Activated CD4-positive, alpha-beta T cell treated with anti-CD3 and anti-CD28 coated beads for 36 hours (primary cell): ENCODE data around the gene BTBD2. TPM values are rescaled to one million over a fixed set of nuclear protein-coding genes. Genes with fewer than 3 reads are reported as not detected.

Source experiments
- ATAC-seq: fragments of 200-7000 bp; cut with Tn5 transposase; one replicate; pipeline ENCODE4 v1.10.0; 2021; ENCODE audit warnings: mild to moderate bottlenecking, moderate library complexity
- CTCF ChIA-PET: fragments of 350-600 bp; sonication (Branson Sonifier 250); formaldehyde crosslinking; loops from one replicate; lab custom pipeline; 2021; ENCODE audit warnings: antibody characterized with exemption; lab: Charles Lee
- POLR2A ChIA-PET: fragments of 350-600 bp; sonication (Branson Sonifier 250); formaldehyde crosslinking; loops from one replicate; lab custom pipeline; 2021; ENCODE audit warnings: antibody characterized with exemption, inconsistent platforms; lab: Charles Lee
- DNase-seq: peaks from one replicate; pipeline ENCODE4 v3.0.0-alpha.2; 2020
- H3K27ac Mint-ChIP-seq: one replicate; pipeline ENCODE4 v1.8.0; 2021; ENCODE audit warnings: mixed read lengths
- H3K27me3 Mint-ChIP-seq: one replicate; pipeline ENCODE4 v1.8.0; 2021; ENCODE audit warnings: mixed read lengths
- H3K36me3 Mint-ChIP-seq: one replicate; pipeline ENCODE4 v1.8.0; 2021; ENCODE audit warnings: low read depth, mixed read lengths
- H3K4me1 Mint-ChIP-seq: one replicate; pipeline ENCODE4 v1.8.0; 2021; ENCODE audit warnings: mixed read lengths
- H3K4me3 Mint-ChIP-seq: one replicate; pipeline ENCODE4 v1.8.0; 2021; ENCODE audit warnings: mild to moderate bottlenecking, moderate library complexity, mixed read lengths
- H3K9me3 Mint-ChIP-seq: one replicate; pipeline ENCODE4 v1.8.0; 2021; ENCODE audit warnings: low read depth, mixed read lengths
- intact Hi-C, 2 experiments: fragments of 100-400 bp; cut with DNase I in 1 of 2; cut with micrococcal nuclease in 1 of 2; formaldehyde crosslinking; loops; one replicate each; pipeline versions ENCODE4 v1.14.2 to v1.15.1; 2022 to 2024; cut with DNase I, micrococcal nuclease
- total RNA-seq, 2 experiments: library from RNA; stranded (reverse); gene quantifications; one replicate each; pipeline ENCODE4 v1.2.3, GENCODE V29; 2021

BTBD2 gene
- total RNA-seq, 2 experiments from 2014 or later, result 46.7 to 61.8 TPM

GRCh38 chr19:1942078-1942933 lies 73.2 kb downstream of the BTBD2 start:
- peak; percentile 50 for ATAC-seq
- ChIA-PET CTCF (no interaction called here), POLR2A (no interaction called here)
- DNase-seq, result peak; percentile 85
- Mint-ChIP-seq H3K9me3 (no peaks in the 10 kb centered on the region), H3K4me1 (peaks cover 30% of the 10 kb centered on the region), H3K27me3 (no peaks in the 10 kb centered on the region), H3K4me3 (peak overlapping the region; percentile 93), H3K36me3 (peaks cover 5% of the 10 kb centered on the region), H3K27ac (peak overlapping the region; percentile 88)
- intact Hi-C loops, result loop anchor here in 1 of 2 experiments (1.0 to 2.0 kb wide), 3 partner anchors 72 to 842 kb away; partner anchors contain the start of genes BTBD2, IZUMO4, MOB3A and THOP1

GRCh38 chr19:1941146-1942077 lies 74.1 kb downstream of the BTBD2 start, which contains the start of gene CSNK1G2:
TSS of gene CSNK1G2 (plus strand) at chr19:1941172. CDS start at chr19:1969773, 28,601 bp downstream.
- DNase-seq (no peak), ATAC-seq (peak; percentile 55)
- no peaks in the 10 kb centered on the region for H3K27me3 Mint-ChIP-seq
- H3K9me3 Mint-ChIP-seq, result no peaks in the 10 kb centered on the region
- H3K36me3 Mint-ChIP-seq, result peaks cover 5% of the 10 kb centered on the region
- intact Hi-C loops, result loop anchor here in 1 of 2 experiments (1.0 to 2.0 kb wide), 7 partner anchors 73 to 843 kb away; partner anchors contain the start of genes ATP8B3, BTBD2, IZUMO4 and MOB3A
- peak within 1 kb of the TSS; percentile 91 for H3K27ac Mint-ChIP-seq
- peaks cover 30% of the 10 kb centered on the region for H3K4me1 Mint-ChIP-seq
- H3K4me3 Mint-ChIP-seq, result peak within 1 kb of the TSS; percentile 93
- POLR2A ChIA-PET, result no interaction called here
- CTCF ChIA-PET, result no interaction called here

GRCh38 chr19:1938071-1938470 lies 77.4 kb downstream of the BTBD2 start:
- H3K4me3 Mint-ChIP-seq, result no peak overlapping the region
- H3K36me3 Mint-ChIP-seq, result peaks cover 5% of the 10 kb centered on the region
- POLR2A ChIA-PET, result interaction anchor here (0.6 kb wide), 1 partner anchor 15 kb away, joined by 4 read pairs; no protein-coding TSS in a partner anchor
- intact Hi-C loops, result no loop called here
- DNase-seq (no peak), ATAC-seq (no peak)
- H3K9me3 Mint-ChIP-seq, result peaks cover 3% of the 10 kb centered on the region
- no peaks in the 10 kb centered on the region for H3K27me3 Mint-ChIP-seq
- peaks cover 17% of the 10 kb centered on the region for H3K4me1 Mint-ChIP-seq
- no peak overlapping the region for H3K27ac Mint-ChIP-seq
- CTCF ChIA-PET, result no interaction called here

DNA sequence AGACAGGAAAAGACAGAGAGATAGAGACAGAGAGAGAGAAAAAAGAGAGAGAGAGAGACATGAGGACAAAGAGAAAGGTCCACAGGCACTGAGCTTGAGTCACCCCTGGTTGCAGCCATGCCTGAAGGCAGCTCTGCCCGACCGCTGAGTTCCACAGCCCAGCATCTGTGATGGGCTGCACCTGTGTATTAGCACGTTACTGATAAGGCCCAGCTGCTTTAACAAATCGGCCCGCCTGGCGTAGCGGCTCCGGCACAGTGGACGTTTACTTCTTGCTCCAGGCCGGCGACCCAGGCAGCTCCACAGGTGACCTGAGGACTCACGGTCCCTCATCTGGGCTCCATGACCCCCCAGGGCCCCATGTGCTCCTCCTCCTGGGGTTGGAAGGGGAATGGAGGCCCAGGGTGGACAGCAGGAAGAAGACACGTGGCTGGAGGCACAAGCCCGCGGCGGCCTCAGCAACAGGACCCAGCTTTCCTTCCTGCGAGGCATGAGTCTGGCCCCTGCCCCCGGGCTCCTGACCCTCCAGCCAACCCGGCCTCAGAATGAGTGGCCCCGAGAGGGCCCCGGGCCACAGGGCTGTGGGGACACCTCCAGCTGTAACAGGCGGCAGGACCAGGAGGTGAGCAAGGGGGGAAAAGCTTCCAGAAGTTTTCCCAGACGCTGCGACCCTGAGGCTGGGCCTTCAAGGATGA lies 78.5 kb downstream of the BTBD2 start:
- no peak overlapping the region for H3K27ac Mint-ChIP-seq
- ChIA-PET CTCF (interaction anchor here (0.7 kb wide), 1 partner anchor 135 kb away, joined by 4 read pairs; no protein-coding TSS in a partner anchor), POLR2A (no interaction called here)
- DNase-seq (no peak), ATAC-seq (no peak)
- peaks cover 13% of the 10 kb centered on the region for H3K4me1 Mint-ChIP-seq
- peaks cover 3% of the 10 kb centered on the region for H3K9me3 Mint-ChIP-seq
- no peak overlapping the region for H3K4me3 Mint-ChIP-seq
- no peaks in the 10 kb centered on the region for H3K27me3 Mint-ChIP-seq
- intact Hi-C loops, result no loop called here
- peaks cover 3% of the 10 kb centered on the region for H3K36me3 Mint-ChIP-seq

GRCh38 chr19:1936430-1936829 lies 79.1 kb downstream of the BTBD2 start:
- H3K9me3 Mint-ChIP-seq, result peaks cover 8% of the 10 kb centered on the region
- peaks cover 13% of the 10 kb centered on the region for H3K4me1 Mint-ChIP-seq
- DNase-seq, result no peak
- ChIA-PET CTCF (interaction anchor here (0.6 kb wide), 1 partner anchor 460 kb away, joined by 3 read pairs; no protein-coding TSS in a partner anchor), POLR2A (no interaction called here)
- no peak overlapping the region for H3K27ac Mint-ChIP-seq
- H3K27me3 Mint-ChIP-seq, result no peaks in the 10 kb centered on the region
- peaks cover 3% of the 10 kb centered on the region for H3K36me3 Mint-ChIP-seq
- H3K4me3 Mint-ChIP-seq, result no peak overlapping the region
- no peak for ATAC-seq
- intact Hi-C loops, result no loop called here

DNA sequence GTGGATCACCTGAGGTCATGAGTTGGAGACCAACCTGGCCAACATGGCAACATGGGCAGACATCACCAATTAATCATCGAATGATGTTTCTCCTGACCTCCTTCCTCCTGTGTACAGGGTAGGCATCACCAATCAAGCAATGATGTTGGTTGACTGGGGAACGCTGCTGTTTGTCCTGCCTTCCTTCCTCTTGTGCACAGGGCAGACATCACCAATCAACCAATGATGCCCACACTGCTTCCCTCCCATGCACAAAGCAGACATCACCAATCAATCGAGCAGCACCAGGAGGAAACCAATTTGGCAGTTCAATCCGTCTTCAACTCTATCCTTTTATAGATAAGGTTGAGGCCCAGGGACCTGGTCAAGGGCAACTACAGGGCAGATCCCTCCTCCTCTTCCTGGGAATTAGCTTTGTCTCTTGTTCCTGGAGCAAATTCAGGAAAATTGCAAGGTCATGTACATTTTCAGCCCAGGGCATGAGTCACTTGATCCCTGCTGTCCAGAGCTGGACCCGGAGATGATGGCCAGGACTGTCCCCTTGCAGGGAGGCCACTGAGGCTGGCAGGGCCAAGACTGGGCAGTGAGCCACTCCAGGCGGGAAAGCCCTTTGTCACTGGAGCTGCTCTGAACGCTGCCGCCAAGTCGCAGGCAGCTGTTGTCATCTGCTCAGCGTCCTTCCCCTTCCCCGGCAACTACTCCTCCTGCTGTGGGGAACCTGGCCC lies 79.9 kb downstream of the BTBD2 start:
- Mint-ChIP-seq H3K4me1 (peaks cover 15% of the 10 kb centered on the region), H3K9me3 (peaks cover 8% of the 10 kb centered on the region), H3K36me3 (peaks cover 3% of the 10 kb centered on the region), H3K27ac (no peak overlapping the region), H3K27me3 (no peaks in the 10 kb centered on the region), H3K4me3 (no peak overlapping the region)
- ChIA-PET CTCF (interaction anchor here (0.5 to 0.6 kb wide), 2 partner anchors 150 to 461 kb away, joined by 3 to 4 read pairs; no protein-coding TSS in a partner anchor), POLR2A (no interaction called here)
- intact Hi-C loops, result no loop called here
- ATAC-seq (peak; percentile 27), DNase-seq (peak; percentile 43)

Other genes with a start within 250 kb of the BTBD2 start
- gene ATP8B3, start 203.4 kb downstream of the BTBD2 start, total RNA-seq, result 1 to 10 TPM; 7.9 to 8.4 TPM
- gene REXO1, start 167.2 kb downstream of the BTBD2 start, total RNA-seq, result 10 to 100 TPM; 39.3 to 49.8 TPM
- 10 to 100 TPM; 22.5 to 28.8 TPM for gene KLF16, start 152.1 kb downstream of the BTBD2 start, total RNA-seq
- 10 to 100 TPM; 84.5 to 88.5 TPM for gene ABHD17A, start 130.2 kb downstream of the BTBD2 start, total RNA-seq
- 1 to 10 TPM; 5.6 to 6.1 TPM for gene ADAT3, start 110.3 kb downstream of the BTBD2 start, total RNA-seq
- gene SCAMP4, start 110.3 kb downstream of the BTBD2 start, total RNA-seq, result 10 to 100 TPM; 20.5 to 25.6 TPM
- 10 to 100 TPM; 56.0 to 78.1 TPM for gene CSNK1G2, start 74.5 kb downstream of the BTBD2 start, total RNA-seq
- gene MKNK2, start 35.5 kb upstream of the BTBD2 start, total RNA-seq, result 100 to 1,000 TPM; 139 to 155 TPM
- gene MOB3A, start 80.6 kb upstream of the BTBD2 start, total RNA-seq, result 100 to 1,000 TPM; 148 to 156 TPM
- 10 to 100 TPM; 15.2 to 16.6 TPM for gene IZUMO4, start 81.2 kb upstream of the BTBD2 start, total RNA-seq
- gene AP3D1, start 135.9 kb upstream of the BTBD2 start, total RNA-seq, result 100 to 1,000 TPM in 1 of 2 experiments, 10 to 100 TPM in 1; 82.7 to 105 TPM
- gene DOT1L, start 148.2 kb upstream of the BTBD2 start, total RNA-seq, result 10 to 100 TPM; 62.5 to 73.8 TPM
- 10 to 100 TPM; 38.4 to 61.8 TPM for gene PLEKHJ1, start 220.6 kb upstream of the BTBD2 start, total RNA-seq
- 100 to 1,000 TPM; 146 to 192 TPM for gene SF3A2, start 221.1 kb upstream of the BTBD2 start, total RNA-seq
- gene AMH, start 233.6 kb upstream of the BTBD2 start, total RNA-seq, result 1 to 10 TPM; 1.9 to 2.7 TPM
- under 1 TPM; 0.39 to 0.75 TPM for gene JSRP1, start 240.7 kb upstream of the BTBD2 start, total RNA-seq